ENCODE results near the gene COL27A1.

DNA sequence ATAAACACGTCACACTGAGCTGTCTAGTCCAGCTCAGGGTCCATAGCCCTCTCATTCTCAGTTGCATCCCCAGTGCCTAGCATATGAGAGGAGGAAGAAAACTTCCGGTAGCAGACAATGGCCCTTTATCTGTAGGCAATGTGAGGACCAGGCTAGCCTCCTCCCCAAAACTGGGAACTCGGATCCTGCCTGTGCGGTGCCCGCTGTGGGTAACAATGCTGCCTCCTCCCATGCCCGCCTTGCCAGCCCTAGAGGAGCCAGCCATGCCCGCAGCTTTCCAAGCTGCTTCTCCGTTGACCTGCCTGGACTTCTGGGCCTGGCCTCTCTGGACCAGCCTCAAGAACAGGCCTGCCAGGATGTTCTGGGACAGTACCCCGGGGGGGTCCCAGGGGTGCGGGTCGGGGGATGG, 93.0 kb downstream of the COL27A1 start:
- TF ChIP-seq, protein P1, sequence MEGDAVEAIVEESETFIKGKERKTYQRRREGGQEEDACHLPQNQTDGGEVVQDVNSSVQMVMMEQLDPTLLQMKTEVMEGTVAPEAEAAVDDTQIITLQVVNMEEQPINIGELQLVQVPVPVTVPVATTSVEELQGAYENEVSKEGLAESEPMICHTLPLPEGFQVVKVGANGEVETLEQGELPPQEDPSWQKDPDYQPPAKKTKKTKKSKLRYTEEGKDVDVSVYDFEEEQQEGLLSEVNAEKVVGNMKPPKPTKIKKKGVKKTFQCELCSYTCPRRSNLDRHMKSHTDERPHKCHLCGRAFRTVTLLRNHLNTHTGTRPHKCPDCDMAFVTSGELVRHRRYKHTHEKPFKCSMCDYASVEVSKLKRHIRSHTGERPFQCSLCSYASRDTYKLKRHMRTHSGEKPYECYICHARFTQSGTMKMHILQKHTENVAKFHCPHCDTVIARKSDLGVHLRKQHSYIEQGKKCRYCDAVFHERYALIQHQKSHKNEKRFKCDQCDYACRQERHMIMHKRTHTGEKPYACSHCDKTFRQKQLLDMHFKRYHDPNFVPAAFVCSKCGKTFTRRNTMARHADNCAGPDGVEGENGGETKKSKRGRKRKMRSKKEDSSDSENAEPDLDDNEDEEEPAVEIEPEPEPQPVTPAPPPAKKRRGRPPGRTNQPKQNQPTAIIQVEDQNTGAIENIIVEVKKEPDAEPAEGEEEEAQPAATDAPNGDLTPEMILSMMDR (IDR thresholded peaks at IDR 0.05): no peak
- TF ChIP-seq POLR2AphosphoS5 (IDR thresholded peaks at IDR 0.05): no peak
- no peak for TF ChIP-seq POLR2A (IDR thresholded peaks at IDR 0.05)

All from prostate gland (tissue), 2 donors.